ENCODE results near the gene C19orf85. TPM values are rescaled to one million over a fixed set of nuclear protein-coding genes. Genes with fewer than 3 reads are reported as not detected.

Gene C19orf85
- total and polyA plus RNA-seq, 10 of the 15 experiments (the other 5 are each of a cell fraction or from before 2014, with no cell fraction given), result not detected

DNA sequence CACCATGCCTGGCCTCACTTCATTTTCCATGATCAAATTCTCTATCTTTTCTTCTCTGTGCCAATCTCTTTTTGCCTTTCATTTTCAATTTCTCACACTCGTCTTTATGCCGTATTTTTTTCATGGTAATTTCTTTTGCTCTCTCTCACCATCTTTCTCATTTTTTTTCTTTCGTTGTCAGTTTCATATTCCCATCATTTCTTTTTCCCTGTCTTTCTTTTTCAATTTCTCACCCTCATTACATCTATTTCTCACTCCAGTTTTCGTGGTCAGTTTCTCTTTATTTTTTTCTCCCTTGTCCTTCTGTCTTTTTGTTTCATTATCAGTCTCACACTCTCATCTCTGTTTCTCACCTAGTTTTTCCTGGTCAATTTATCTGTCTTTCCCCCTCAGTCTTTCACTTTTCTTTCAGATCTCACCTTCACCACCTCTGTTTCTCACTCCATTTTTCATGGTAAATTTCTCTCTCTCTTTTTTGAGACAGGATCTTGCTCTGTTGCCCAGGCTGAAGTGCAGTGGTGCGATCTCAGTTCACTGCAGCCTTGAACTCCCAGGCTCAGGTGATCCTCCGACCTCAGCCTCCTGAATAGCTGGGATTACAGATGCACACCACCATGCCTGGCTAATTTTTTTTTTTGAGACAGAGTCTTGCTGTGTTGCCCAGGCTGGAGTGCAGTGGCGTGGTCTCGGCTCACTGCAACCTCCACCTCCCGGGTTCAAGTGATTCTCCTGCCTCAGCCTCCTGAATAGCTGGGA is 37.8 kb upstream of the C19orf85 start:
- 70% methylated on average over 9 of the region's 9 CpGs for WGBS (ENCODE audit: insufficient coverage, insufficient replicate concordance, low lambda C conversion rate, missing lambda C conversion rate)
- no peak overlapping the region for H3K4me2 ChIP-seq (ENCODE audit: control insufficient read depth, insufficient read depth)
- TF ChIP-seq IKZF2 (IDR thresholded peaks at IDR 0.05), result peak; percentile 35 to 54; a peak in 2 of 4 replicates
- TF ChIP-seq, protein P1, sequence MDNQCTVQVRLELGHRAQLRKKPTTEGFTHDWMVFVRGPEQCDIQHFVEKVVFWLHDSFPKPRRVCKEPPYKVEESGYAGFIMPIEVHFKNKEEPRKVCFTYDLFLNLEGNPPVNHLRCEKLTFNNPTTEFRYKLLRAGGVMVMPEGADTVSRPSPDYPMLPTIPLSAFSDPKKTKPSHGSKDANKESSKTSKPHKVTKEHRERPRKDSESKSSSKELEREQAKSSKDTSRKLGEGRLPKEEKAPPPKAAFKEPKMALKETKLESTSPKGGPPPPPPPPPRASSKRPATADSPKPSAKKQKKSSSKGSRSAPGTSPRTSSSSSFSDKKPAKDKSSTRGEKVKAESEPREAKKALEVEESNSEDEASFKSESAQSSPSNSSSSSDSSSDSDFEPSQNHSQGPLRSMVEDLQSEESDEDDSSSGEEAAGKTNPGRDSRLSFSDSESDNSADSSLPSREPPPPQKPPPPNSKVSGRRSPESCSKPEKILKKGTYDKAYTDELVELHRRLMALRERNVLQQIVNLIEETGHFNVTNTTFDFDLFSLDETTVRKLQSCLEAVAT (IDR thresholded peaks at IDR 0.05), result 0 out of 2 replicates have a peak, but pooled peaks have one; percentile 21
- no peak for TF ChIP-seq CBX5 (IDR thresholded peaks at IDR 0.05; ENCODE audit: low read depth)
- H3K27ac ChIP-seq (ENCODE audit: control insufficient read depth, insufficient read depth), result no peak overlapping the region
- ATAC-seq (no peak), FAIRE-seq (no peak), DNase-seq (ENCODE audit: low read depth, low spot score) (no peak)
- H3K4me1 ChIP-seq (ENCODE audit: control insufficient read depth, insufficient read depth, low read length), result peaks cover 5% of the 10 kb centered on the region
- POLR2A ChIA-PET, result no interaction called here
- RAD21 ChIA-PET (ENCODE audit: unreplicated experiment), result no interaction called here
- H3K79me2 ChIP-seq (ENCODE audit: control insufficient read depth, insufficient read depth, low read length), result no peaks in the 10 kb centered on the region
- H3K36me3 ChIP-seq (ENCODE audit: control insufficient read depth in 2 of 2, insufficient read depth in 2 of 2, low read length in 1 of 2), result no peaks in the 10 kb centered on the region
- H3K4me3 ChIP-seq, result no peak overlapping the region
- no peak overlapping the region for H3K9ac ChIP-seq (ENCODE audit: control insufficient read depth, insufficient read depth, low read length)
- BruUV-seq (replicated peaks), result no TSS peak
- no peaks in the 10 kb centered on the region for H3K9me3 ChIP-seq (replicated peaks; ENCODE audit: control insufficient read depth, insufficient read depth, low read length)
- in situ Hi-C loops (cut with MboI) (no loop called here), intact Hi-C loops (cut with micrococcal nuclease; ENCODE audit: unreplicated experiment) (loop anchor here (2.0 kb wide), 1 partner anchor 362 kb away; no protein-coding TSS in a partner anchor)
- SMC1A ChIA-PET (ENCODE audit: uncharacterized antibody, unreplicated experiment), result no interaction called here
- CTCF ChIA-PET, result interaction anchor here (1.4 to 3.7 kb wide), 2 partner anchors 35 to 362 kb away, joined by 3 to 88 read pairs; no protein-coding TSS in a partner anchor
- H3K27me3 ChIP-seq (replicated peaks in 1 of 2; ENCODE audit: control insufficient read depth in 2 of 2, insufficient read depth in 2 of 2, low read length in 1 of 2), result no peaks in the 10 kb centered on the region
- no peak overlapping the region for H2AFZ ChIP-seq (ENCODE audit: control insufficient read depth, low read depth, low read length)
- no peaks in the 10 kb centered on the region for H4K20me1 ChIP-seq (ENCODE audit: control insufficient read depth, insufficient read depth)

DNA sequence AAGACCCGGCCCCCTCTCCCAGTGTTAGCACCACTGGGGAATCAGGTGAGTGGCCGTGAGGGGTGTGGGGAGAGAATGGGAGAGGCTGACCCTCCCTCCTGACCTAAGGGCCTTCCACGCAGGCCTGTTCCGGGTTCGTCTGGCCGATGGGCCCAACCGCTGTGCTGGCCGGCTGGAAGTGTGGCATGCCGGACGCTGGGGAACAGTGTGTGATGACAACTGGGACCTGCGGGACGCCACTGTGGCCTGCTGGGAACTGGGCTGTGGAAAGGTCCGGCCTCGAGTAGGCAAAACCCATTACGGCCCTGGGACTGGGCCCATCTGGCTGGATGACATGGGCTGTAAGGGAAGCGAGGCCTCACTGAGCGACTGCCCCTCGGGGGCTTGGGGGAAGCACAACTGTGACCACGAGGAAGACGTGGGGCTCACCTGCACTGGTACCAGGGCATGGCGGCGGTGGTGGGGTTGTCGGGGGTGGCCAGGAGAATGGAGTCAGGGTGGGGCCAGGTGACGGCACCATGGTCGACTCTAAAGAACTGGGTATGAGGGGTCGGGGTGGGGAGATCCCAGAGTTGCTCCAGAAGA is 35.9 kb upstream of the C19orf85 start:
- H3K36me3 ChIP-seq (ENCODE audit: control insufficient read depth in 2 of 2, insufficient read depth in 2 of 2, low read length in 1 of 2), result no peaks in the 10 kb centered on the region
- peaks cover 5% of the 10 kb centered on the region for H3K4me1 ChIP-seq (ENCODE audit: control insufficient read depth, insufficient read depth, low read length)
- no TSS peak for BruUV-seq (replicated peaks)
- H4K20me1 ChIP-seq (ENCODE audit: control insufficient read depth, insufficient read depth), result no peaks in the 10 kb centered on the region
- no peaks in the 10 kb centered on the region for H3K79me2 ChIP-seq (ENCODE audit: control insufficient read depth, insufficient read depth, low read length)
- ChIA-PET RAD21 (ENCODE audit: unreplicated experiment) (no interaction called here), POLR2A (no interaction called here), SMC1A (ENCODE audit: uncharacterized antibody, unreplicated experiment) (no interaction called here), CTCF (interaction anchor here (0.6 kb wide), 1 partner anchor 353 kb away, joined by 7 read pairs; no protein-coding TSS in a partner anchor)
- no peak for DNase-seq (ENCODE audit: low read depth, low spot score)
- no peak overlapping the region for H3K9ac ChIP-seq (ENCODE audit: control insufficient read depth, insufficient read depth, low read length)
- no peak overlapping the region for H2AFZ ChIP-seq (ENCODE audit: control insufficient read depth, low read depth, low read length)
- H3K27ac ChIP-seq (ENCODE audit: control insufficient read depth, insufficient read depth), result no peak overlapping the region
- ATAC-seq, result no peak
- no peak overlapping the region for H3K4me3 ChIP-seq
- no peaks in the 10 kb centered on the region for H3K9me3 ChIP-seq (replicated peaks; ENCODE audit: control insufficient read depth, insufficient read depth, low read length)
- intact Hi-C loops (cut with micrococcal nuclease; ENCODE audit: unreplicated experiment), result no loop called here
- no peaks in the 10 kb centered on the region; a peak in 1 of 4 replicates for H3K27me3 ChIP-seq (replicated peaks in 1 of 2; ENCODE audit: control insufficient read depth in 2 of 2, insufficient read depth in 2 of 2, low read length in 1 of 2)
- 46% methylated on average over 25 of the region's 26 CpGs for whole genome bisulfite sequencing (ENCODE audit: insufficient coverage, insufficient replicate concordance, low lambda C conversion rate, missing lambda C conversion rate)
- H3K4me2 ChIP-seq (ENCODE audit: control insufficient read depth, insufficient read depth), result no peak overlapping the region
- no peak for FAIRE-seq
- in situ Hi-C loops (cut with MboI), result no loop called here
- TF ChIP-seq, protein P2, sequence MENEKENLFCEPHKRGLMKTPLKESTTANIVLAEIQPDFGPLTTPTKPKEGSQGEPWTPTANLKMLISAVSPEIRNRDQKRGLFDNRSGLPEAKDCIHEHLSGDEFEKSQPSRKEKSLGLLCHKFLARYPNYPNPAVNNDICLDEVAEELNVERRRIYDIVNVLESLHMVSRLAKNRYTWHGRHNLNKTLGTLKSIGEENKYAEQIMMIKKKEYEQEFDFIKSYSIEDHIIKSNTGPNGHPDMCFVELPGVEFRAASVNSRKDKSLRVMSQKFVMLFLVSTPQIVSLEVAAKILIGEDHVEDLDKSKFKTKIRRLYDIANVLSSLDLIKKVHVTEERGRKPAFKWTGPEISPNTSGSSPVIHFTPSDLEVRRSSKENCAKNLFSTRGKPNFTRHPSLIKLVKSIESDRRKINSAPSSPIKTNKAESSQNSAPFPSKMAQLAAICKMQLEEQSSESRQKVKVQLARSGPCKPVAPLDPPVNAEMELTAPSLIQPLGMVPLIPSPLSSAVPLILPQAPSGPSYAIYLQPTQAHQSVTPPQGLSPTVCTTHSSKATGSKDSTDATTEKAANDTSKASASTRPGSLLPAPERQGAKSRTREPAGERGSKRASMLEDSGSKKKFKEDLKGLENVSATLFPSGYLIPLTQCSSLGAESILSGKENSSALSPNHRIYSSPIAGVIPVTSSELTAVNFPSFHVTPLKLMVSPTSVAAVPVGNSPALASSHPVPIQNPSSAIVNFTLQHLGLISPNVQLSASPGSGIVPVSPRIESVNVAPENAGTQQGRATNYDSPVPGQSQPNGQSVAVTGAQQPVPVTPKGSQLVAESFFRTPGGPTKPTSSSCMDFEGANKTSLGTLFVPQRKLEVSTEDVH (IDR thresholded peaks at IDR 0.05; ENCODE audit: low read depth, partially characterized antibody), result no peak
- TF ChIP-seq, protein P3, sequence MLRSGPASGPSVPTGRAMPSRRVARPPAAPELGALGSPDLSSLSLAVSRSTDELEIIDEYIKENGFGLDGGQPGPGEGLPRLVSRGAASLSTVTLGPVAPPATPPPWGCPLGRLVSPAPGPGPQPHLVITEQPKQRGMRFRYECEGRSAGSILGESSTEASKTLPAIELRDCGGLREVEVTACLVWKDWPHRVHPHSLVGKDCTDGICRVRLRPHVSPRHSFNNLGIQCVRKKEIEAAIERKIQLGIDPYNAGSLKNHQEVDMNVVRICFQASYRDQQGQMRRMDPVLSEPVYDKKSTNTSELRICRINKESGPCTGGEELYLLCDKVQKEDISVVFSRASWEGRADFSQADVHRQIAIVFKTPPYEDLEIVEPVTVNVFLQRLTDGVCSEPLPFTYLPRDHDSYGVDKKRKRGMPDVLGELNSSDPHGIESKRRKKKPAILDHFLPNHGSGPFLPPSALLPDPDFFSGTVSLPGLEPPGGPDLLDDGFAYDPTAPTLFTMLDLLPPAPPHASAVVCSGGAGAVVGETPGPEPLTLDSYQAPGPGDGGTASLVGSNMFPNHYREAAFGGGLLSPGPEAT (IDR thresholded peaks at IDR 0.05; ENCODE audit: low read depth), result no peak
- TF ChIP-seq FOXK2 (IDR thresholded peaks at IDR 0.05), result no peak
- no peak for TF ChIP-seq NR2C2 (IDR thresholded peaks at IDR 0.05; ENCODE audit: borderline replicate concordance, control insufficient read depth, insufficient read length, low read depth)
- TF ChIP-seq BACH1 (IDR thresholded peaks at IDR 0.05; ENCODE audit: borderline replicate concordance), result no peak
- no peak for TF ChIP-seq CHD2 (IDR thresholded peaks at IDR 0.05; ENCODE audit: borderline replicate concordance, low read depth, low read length)
- TF ChIP-seq NFXL1 (IDR thresholded peaks at IDR 0.05; ENCODE audit: borderline replicate concordance), result no peak

All from GM12878 (cell line).